Lower lobe of right lung (tissue), 2 donors: ENCODE results near the gene DOK7. TPM values are rescaled to one million over a fixed set of nuclear protein-coding genes. Genes with fewer than 3 reads are reported as not detected.

Experiments used
- ATAC-seq, 2 donors: fragments of 200-7000 bp; cut with Tn5 transposase; one replicate each; pipeline ENCODE4 v1.9.1; 2020 to 2022; ENCODE audit warnings: mild to moderate bottlenecking in 2 of 2, moderate library complexity in 2 of 2
- DNase-seq: peaks from one replicate; pipeline ENCODE4 v3.0.0-alpha.2; 2020
- H3K27ac ChIP-seq: fragments of 200-600 bp; one replicate; pipeline ENCODE4 v1.8.0; 2022
- H3K27me3 ChIP-seq: fragments of 200-600 bp; one replicate; pipeline ENCODE4 v1.8.0; 2022; ENCODE audit warnings: low read depth
- H3K36me3 ChIP-seq: fragments of 200-600 bp; one replicate; pipeline ENCODE4 v1.8.0; 2022; ENCODE audit warnings: mild to moderate bottlenecking
- H3K4me1 ChIP-seq: fragments of 200-600 bp; one replicate; pipeline ENCODE4 v1.8.0; 2022
- H3K4me3 ChIP-seq: fragments of 200-600 bp; one replicate; pipeline ENCODE4 v1.8.0; 2022; ENCODE audit warnings: mild to moderate bottlenecking
- H3K9me3 ChIP-seq: fragments of 200-600 bp; one replicate; pipeline ENCODE4 v1.8.0; 2022
- intact Hi-C: fragments of 100-400 bp; cut with DNase I; formaldehyde crosslinking; loops from one replicate; pipeline ENCODE4 v1.11.0; 2022
- total RNA-seq: library from RNA; stranded (reverse); fragmentation: NEBNext Ultra II Directional; extraction: Animal tissue kit (Norgen Biotek cat#: 25700); gene quantifications from one replicate; pipeline ENCODE4 v1.2.1, GENCODE V29; 2021
- TF ChIP-seq, protein P1 (sequence below): fragments of 200-600 bp; IDR thresholded peaks from one replicate; pipeline ENCODE4 v1.8.0; 2022; ENCODE audit warnings: antibody characterized with exemption, mild to moderate bottlenecking
- donor health status: DM: no; HTN: yes; CAD: no; lungs with severe emphysema.

DOK7 gene
- total RNA-seq, 1 donor from 2014 or later: 4.0 TPM

DNA sequence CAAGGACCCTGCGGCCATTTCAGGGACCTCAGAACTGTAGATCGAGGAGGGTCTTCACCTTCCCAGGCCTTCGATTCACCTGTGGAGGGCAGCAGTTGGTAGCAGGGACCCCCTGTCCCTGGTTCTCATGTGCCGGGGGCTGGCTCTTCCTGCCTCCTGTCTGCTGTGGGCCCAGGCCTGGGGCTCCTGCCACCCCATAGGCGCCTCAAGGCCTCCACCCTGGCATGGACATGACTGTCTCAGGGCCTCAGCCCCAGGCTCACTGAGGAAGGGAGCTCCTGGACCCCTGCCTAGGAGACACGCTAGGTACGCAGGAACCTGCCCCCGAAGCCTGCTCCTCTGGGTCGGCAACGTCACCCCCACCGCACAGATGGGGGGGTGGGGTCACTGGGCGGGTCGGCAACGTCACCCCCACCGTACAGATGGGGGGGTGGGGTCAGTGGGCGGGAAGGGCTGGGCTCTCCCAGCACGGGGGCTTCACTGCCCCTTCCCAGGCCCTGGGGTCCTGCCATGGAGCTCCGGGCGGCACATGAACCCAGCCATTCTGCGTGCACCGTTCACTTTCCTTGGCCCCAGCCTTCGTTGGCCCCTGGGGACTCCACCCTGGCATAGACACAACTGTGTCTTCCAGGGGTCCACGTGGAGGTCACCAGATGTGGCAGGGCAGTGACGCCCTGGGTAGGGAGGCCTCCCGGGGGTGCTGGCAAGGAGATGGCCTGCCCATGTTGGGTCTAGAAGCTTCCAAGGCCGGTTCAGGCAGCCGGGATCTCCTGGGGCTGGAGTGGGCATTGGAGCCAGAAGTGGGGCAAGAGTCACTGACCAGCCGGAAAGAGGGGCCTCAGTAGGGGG is 24.9 kb upstream of the DOK7 start:
- Histone ChIP-seq H3K36me3 (no peaks in the 10 kb centered on the region), H3K4me3 (no peak overlapping the region), H3K27ac (no peak overlapping the region), H3K9me3 (no peaks in the 10 kb centered on the region), H3K4me1 (peaks cover 9% of the 10 kb centered on the region), H3K27me3 (no peaks in the 10 kb centered on the region)
- no peak for ATAC-seq
- TF ChIP-seq, protein P1, sequence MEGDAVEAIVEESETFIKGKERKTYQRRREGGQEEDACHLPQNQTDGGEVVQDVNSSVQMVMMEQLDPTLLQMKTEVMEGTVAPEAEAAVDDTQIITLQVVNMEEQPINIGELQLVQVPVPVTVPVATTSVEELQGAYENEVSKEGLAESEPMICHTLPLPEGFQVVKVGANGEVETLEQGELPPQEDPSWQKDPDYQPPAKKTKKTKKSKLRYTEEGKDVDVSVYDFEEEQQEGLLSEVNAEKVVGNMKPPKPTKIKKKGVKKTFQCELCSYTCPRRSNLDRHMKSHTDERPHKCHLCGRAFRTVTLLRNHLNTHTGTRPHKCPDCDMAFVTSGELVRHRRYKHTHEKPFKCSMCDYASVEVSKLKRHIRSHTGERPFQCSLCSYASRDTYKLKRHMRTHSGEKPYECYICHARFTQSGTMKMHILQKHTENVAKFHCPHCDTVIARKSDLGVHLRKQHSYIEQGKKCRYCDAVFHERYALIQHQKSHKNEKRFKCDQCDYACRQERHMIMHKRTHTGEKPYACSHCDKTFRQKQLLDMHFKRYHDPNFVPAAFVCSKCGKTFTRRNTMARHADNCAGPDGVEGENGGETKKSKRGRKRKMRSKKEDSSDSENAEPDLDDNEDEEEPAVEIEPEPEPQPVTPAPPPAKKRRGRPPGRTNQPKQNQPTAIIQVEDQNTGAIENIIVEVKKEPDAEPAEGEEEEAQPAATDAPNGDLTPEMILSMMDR: no peak
- intact Hi-C loops: no loop called here
- DNase-seq: no peak

DNA sequence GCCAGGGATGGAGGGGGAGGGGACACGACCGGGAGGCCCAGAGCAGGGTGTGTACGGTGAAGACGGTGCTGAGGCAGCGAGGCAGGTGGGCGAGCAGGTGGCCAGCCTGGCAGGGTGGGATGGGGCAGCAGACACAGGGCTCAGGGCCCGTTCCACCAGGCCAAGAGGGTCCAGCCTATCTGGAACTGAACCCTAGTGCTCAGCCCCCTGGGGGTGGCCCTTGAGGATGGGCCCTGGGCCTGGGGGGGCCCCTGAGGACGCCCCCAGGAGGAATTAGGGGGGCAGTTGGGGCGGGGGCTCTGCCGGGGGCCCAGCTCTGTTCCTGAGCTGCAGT is 24.3 kb upstream of the DOK7 start:
- Histone ChIP-seq H3K9me3 (no peaks in the 10 kb centered on the region), H3K27me3 (no peaks in the 10 kb centered on the region), H3K4me1 (peaks cover 12% of the 10 kb centered on the region), H3K27ac (no peak overlapping the region), H3K4me3 (no peak overlapping the region), H3K36me3 (no peaks in the 10 kb centered on the region)
- ATAC-seq (no peak), DNase-seq (no peak)
- intact Hi-C loops: no loop called here
- TF ChIP-seq, protein P1: no peak

DNA sequence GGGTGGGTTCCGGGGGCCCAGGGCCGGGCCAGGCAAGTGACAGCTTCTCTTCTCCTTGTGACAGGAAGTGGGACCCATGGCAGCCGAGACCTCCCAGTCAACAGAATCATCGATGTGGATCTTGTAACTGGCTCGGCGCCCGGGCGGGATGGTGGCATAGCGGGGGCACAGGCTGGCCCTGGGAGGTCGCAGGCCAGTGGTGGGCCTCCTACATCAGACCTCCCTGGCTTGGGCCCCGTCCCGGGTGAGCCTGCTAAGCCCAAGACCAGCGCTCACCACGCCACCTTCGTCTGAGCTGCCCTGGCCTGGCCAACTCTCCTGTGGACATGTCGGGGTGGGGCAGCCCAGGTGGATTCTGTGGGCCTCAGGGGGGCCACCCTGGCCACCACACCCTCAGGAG is 23.7 kb upstream of the DOK7 start:
- no peaks in the 10 kb centered on the region for H3K27me3 ChIP-seq
- no peaks in the 10 kb centered on the region for H3K36me3 ChIP-seq
- ATAC-seq: no peak
- no peak overlapping the region for H3K4me3 ChIP-seq
- H3K4me1 ChIP-seq: peaks cover 12% of the 10 kb centered on the region
- DNase-seq: no peak
- no peak overlapping the region for H3K27ac ChIP-seq
- TF ChIP-seq, protein P1: no peak
- intact Hi-C loops: no loop called here
- no peaks in the 10 kb centered on the region for H3K9me3 ChIP-seq

DNA sequence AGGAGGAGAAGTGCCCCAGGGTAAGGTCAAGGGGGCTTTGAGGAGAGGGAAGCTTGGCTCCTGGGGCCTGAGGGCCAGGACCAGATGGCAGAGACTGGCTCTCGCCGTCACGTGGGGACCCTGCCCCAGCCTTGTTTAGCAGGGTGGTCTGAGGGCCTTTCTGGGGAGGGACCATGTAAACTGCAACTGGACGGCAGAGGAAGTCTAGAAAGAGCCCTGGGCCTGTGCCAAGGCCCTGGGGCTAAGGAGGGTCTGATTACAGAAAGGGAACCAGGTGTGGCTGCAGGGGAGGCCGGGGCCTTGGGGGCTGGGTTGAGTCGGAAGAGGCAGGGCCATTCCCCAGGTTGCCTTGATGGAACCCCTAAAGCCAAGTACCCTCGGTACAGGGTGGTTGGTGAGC is 23.1 kb upstream of the DOK7 start:
- no peaks in the 10 kb centered on the region for H3K27me3 ChIP-seq
- TF ChIP-seq, protein P1: no peak
- no peak overlapping the region for H3K27ac ChIP-seq
- intact Hi-C loops: no loop called here
- DNase-seq: no peak
- ATAC-seq: no peak
- no peaks in the 10 kb centered on the region for H3K9me3 ChIP-seq
- H3K4me3 ChIP-seq: no peak overlapping the region
- no peaks in the 10 kb centered on the region for H3K36me3 ChIP-seq
- H3K4me1 ChIP-seq: peaks cover 12% of the 10 kb centered on the region

DNA sequence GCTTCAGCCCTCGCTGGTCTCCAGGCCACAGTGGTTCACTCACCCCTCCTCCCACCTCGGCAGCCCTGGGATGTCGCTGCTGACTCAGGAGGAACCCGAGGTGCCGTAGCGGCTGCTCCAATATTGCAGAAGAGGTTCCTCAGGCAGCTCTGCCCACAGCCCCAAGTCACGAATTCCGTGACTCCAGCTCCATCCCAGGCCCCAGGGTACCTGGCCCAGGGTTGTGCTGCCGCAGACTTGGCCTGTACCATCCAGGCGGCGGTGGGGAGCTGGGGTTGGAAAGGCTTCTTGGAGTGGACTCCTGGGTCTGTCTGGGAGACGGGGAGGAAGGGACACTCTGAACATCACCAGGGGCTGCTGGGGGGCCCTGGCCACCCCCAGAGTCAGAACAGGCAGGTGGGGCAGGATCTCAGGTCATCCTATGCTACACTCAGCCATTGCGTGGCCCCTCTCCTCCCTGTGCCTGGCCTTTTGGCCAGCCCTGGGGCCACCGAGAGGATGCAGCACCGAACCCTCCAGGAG is 22.1 kb upstream of the DOK7 start:
- TF ChIP-seq, protein P1: no peak
- H3K9me3 ChIP-seq: no peaks in the 10 kb centered on the region
- no peak overlapping the region for H3K4me3 ChIP-seq
- ATAC-seq (no peak), DNase-seq (no peak)
- H3K27me3 ChIP-seq: no peaks in the 10 kb centered on the region
- no peaks in the 10 kb centered on the region for H3K36me3 ChIP-seq
- intact Hi-C loops: no loop called here
- H3K27ac ChIP-seq: no peak overlapping the region
- peaks cover 12% of the 10 kb centered on the region for H3K4me1 ChIP-seq
